Suprapubic skin (tissue), 4 donors: ENCODE measurements around the gene DSCAML1. TPM values are rescaled to one million over a fixed set of nuclear protein-coding genes. Genes with fewer than 3 reads are reported as not detected.
A peak's percentile ranks its signal among the peaks of the same experiment; 100 is the strongest.

Experiments
- DNase-seq, 2 donors: peaks; one replicate each; pipeline ENCODE4 v3.0.0-alpha.2; 2019; ENCODE audit warnings: low spot score in 2 of 2
- H3K27ac ChIP-seq: fragments of 200-600 bp; sonication (generic); one replicate; pipeline ENCODE4 v1.5.1; 2019
- H3K27me3 ChIP-seq: fragments of 200-600 bp; sonication (generic); one replicate; pipeline ENCODE4 v1.5.1; 2019
- H3K36me3 ChIP-seq: fragments of 200-600 bp; sonication (generic); one replicate; pipeline ENCODE4 v1.5.1; 2019
- H3K4me1 ChIP-seq: fragments of 200-600 bp; sonication (generic); one replicate; pipeline ENCODE4 v1.5.1; 2019
- H3K4me3 ChIP-seq: fragments of 200-600 bp; sonication (generic); one replicate; pipeline ENCODE4 v1.5.1; 2019; ENCODE audit warnings: mild to moderate bottlenecking
- H3K9me3 ChIP-seq: fragments of 200-600 bp; sonication (generic); one replicate; pipeline ENCODE4 v1.5.1; 2019
- EP300 ChIP-seq: sonication (generic); formaldehyde crosslinking; IDR thresholded peaks from one replicate; pipeline ENCODE4 v1.6.1; 2017; ENCODE audit warnings: antibody characterized with exemption
- POLR2A ChIP-seq, 2 donors: fragments of 450-650 bp; IDR thresholded peaks; one replicate each; pipeline ENCODE4 v1.6.1; 2017; ENCODE audit warnings: antibody characterized with exemption in 2 of 2, mild to moderate bottlenecking in 2 of 2, moderate library complexity in 2 of 2
- POLR2AphosphoS5 ChIP-seq, 3 donors: sonication (generic); formaldehyde crosslinking; IDR thresholded peaks; one replicate each; pipeline ENCODE4 v1.6.1; 2017; ENCODE audit warnings: antibody characterized with exemption in 3 of 3
- WGBS: methylation state at CpG from one replicate; pipeline ENCODE4 v1.1.5; 2018; 5-methylcytosine and 5-hydroxymethylcytosine counted together
- total RNA-seq, 4 donors: library from RNA; depleted of rRNA; stranded (reverse); fragments of >200 nt; gene quantifications; one replicate each; pipeline ENCODE4 v1.1.0, GENCODE V29; 2016
- TF ChIP-seq, protein P1 (sequence below), 2 donors: fragments of 200-600 bp in 1 of 2; fragments of 450-650 bp in 1 of 2; sonication (generic) in 1 of 2; IDR thresholded peaks; one replicate each; pipeline ENCODE4 v1.5.1; 2016 to 2019; ENCODE audit warnings: antibody characterized with exemption in 2 of 2, mild to moderate bottlenecking in 1 of 2, moderate library complexity in 1 of 2

DSCAML1 gene
- total RNA-seq, 4 donors from 2014 or later = 0.11 to 0.24 (median 0.21) TPM; not detected in 1

DNA sequence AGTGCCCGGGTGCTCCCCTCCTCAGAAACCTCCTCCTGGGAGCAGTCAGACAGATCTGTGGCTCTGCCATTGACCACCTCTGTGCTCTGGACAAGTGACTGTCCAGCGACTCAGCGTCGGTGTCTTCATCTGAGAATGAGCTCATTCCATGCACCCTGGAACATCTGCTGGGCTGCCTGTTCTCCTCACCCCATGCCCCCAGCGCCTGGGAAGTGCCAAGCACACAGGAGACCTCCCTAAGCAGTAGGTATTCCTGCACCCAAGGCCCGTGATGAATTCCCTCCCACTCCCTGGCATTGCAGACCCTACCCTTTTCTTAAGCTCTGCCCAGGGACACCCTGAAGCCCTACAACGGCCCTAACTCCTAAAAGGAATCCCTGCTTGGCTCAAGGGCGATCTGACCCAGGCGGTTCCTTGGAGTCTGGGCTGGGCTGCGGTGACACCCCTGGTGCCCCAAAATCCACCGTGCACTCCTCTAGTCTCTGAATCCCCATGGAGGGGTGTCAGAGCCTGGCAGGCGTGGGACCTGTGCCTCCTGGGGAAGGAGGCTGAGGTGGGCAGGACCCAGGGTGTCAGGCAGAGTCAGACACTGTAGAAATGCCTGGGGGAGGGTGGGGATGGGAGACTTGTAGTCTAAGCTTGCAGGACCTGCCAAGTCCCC lies 377.4 kb downstream of the DSCAML1 start:
- DNase-seq = peak in 1 of 2 donors; percentile 54
- H3K27me3 ChIP-seq = no peaks in the 10 kb centered on the region
- no peaks in the 10 kb centered on the region for H3K4me1 ChIP-seq
- H3K4me3 ChIP-seq = no peak overlapping the region
- 72% methylated on average over 12 of the region's 12 CpGs for WGBS
- no peaks in the 10 kb centered on the region for H3K36me3 ChIP-seq
- no peak overlapping the region for H3K27ac ChIP-seq
- no peak for TF ChIP-seq POLR2AphosphoS5 (IDR thresholded peaks at IDR 0.05)
- no peak for TF ChIP-seq EP300
- TF ChIP-seq, protein P1, sequence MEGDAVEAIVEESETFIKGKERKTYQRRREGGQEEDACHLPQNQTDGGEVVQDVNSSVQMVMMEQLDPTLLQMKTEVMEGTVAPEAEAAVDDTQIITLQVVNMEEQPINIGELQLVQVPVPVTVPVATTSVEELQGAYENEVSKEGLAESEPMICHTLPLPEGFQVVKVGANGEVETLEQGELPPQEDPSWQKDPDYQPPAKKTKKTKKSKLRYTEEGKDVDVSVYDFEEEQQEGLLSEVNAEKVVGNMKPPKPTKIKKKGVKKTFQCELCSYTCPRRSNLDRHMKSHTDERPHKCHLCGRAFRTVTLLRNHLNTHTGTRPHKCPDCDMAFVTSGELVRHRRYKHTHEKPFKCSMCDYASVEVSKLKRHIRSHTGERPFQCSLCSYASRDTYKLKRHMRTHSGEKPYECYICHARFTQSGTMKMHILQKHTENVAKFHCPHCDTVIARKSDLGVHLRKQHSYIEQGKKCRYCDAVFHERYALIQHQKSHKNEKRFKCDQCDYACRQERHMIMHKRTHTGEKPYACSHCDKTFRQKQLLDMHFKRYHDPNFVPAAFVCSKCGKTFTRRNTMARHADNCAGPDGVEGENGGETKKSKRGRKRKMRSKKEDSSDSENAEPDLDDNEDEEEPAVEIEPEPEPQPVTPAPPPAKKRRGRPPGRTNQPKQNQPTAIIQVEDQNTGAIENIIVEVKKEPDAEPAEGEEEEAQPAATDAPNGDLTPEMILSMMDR (IDR thresholded peaks at IDR 0.05) = no peak
- no peak for TF ChIP-seq POLR2A (IDR thresholded peaks at IDR 0.05)
- no peaks in the 10 kb centered on the region for H3K9me3 ChIP-seq

DNA sequence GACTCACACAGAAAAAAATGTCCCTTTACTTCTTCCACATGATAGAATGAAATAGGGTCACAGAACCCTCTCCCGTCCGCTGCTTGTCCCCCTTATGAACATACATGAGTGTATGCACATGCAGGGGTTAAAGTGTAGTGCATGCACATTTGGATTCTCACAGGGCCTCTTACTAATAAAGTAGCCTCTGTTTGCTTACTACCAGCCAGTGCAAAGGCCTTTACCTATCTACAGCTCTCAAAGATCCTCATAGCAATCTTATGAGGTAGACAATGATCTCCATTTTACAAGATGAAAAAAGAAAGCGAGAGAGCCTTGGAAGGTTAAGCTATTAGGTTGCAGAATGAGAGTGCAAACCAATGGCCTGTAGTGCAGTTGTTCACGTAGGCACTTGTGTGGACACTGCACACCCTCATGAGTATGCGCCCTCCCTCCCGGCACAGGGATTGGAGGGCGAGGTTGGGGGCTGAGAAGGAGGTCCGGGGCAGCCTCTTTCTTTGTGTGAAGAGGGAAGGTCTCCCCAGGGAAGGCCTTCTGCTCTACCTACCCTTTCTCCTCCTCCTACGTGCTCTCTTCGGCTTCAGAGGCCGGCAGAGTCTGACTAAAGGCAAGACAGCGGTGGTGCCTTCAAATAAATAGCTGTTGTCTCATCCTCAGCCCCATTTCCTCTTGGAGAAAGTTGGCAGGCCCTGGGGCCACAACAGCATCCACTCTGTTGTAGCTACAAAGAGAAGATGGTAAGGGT lies 378.1 kb downstream of the DSCAML1 start:
- Histone ChIP-seq H3K27ac (no peak overlapping the region), H3K4me3 (no peak overlapping the region)
- no peak for TF ChIP-seq POLR2A (IDR thresholded peaks at IDR 0.05)
- no peak for TF ChIP-seq POLR2AphosphoS5 (IDR thresholded peaks at IDR 0.05)
- no peak for TF ChIP-seq EP300
- TF ChIP-seq, protein P1 (IDR thresholded peaks at IDR 0.05) = no peak

DNA sequence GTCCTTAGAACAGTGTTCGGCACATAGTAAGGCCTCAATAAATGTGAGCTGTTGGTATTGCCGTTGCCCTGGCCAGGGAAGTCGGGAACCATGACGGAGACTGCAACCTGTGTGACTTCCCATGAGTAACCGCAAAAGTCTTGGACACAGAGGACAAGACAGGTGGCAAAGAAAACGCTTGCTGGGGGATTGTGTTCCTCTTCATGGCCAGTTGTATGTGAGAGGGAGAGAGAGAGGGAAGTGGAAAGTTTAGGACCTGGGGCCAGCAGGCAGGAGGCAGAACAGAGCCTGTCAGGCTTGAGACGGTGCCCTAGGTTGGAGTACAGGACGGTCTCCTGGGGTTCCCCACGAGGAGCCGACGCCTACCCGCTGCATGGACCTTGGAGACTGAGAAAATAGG lies 379.2 kb downstream of the DSCAML1 start:
- WGBS = 88% methylated on average over 12 of the region's 12 CpGs
- no peaks in the 10 kb centered on the region for H3K4me1 ChIP-seq
- peaks cover 5% of the 10 kb centered on the region for H3K36me3 ChIP-seq
- H3K27ac ChIP-seq = no peak overlapping the region
- H3K4me3 ChIP-seq = no peak overlapping the region
- no peaks in the 10 kb centered on the region for H3K27me3 ChIP-seq
- DNase-seq = peak in 1 of 2 donors; percentile 44
- no peaks in the 10 kb centered on the region for H3K9me3 ChIP-seq
- TF ChIP-seq EP300 (no peak), POLR2AphosphoS5 (IDR thresholded peaks at IDR 0.05) (no peak), POLR2A (IDR thresholded peaks at IDR 0.05) (no peak)
- TF ChIP-seq, protein P1 (IDR thresholded peaks at IDR 0.05) = no peak

More for the DNA sequence above, 378.1 kb downstream of the DSCAML1 start:
- no peaks in the 10 kb centered on the region for H3K36me3 ChIP-seq
- no peaks in the 10 kb centered on the region for H3K4me1 ChIP-seq
- no peaks in the 10 kb centered on the region for H3K27me3 ChIP-seq
- no peaks in the 10 kb centered on the region for H3K9me3 ChIP-seq
- WGBS = 92% methylated on average over 12 of the region's 12 CpGs
- DNase-seq = peak in 1 of 2 donors; percentile 52

DNA sequence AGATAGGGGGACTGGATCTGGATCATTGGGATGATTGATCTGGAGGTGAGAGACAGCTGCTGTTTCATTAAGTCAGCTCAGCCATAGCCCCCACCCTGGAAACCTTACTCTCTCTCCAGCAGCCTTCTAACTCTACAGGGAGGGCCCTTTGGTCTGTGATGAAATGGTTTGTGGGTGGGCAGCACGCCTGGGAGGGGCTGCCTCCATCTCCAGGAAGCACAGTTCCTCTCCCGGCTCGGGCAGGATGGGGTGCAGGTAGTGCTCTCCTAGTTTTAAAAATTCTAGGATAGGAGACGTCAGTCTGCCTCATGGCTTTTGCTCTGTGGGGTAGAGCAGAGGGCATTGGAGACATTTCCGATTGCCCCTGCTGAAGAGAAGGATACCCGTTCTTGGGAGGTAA lies 379.7 kb downstream of the DSCAML1 start:
- Histone ChIP-seq H3K36me3 (peaks cover 10% of the 10 kb centered on the region), H3K27me3 (no peaks in the 10 kb centered on the region), H3K9me3 (no peaks in the 10 kb centered on the region), H3K4me3 (no peak overlapping the region), H3K27ac (no peak overlapping the region), H3K4me1 (no peaks in the 10 kb centered on the region)
- TF ChIP-seq, protein P1 (IDR thresholded peaks at IDR 0.05) = no peak
- TF ChIP-seq EP300 (no peak), POLR2AphosphoS5 (IDR thresholded peaks at IDR 0.05) (no peak), POLR2A (IDR thresholded peaks at IDR 0.05) (no peak)
- peak in 1 of 2 donors; percentile 26 for DNase-seq
- 55% methylated on average over 6 of the region's 6 CpGs for WGBS

GRCh38 chr11:117415358-117415896 lies 381.6 kb downstream of the DSCAML1 start:
- TF ChIP-seq POLR2A (IDR thresholded peaks at IDR 0.05) = no peak
- no peak for TF ChIP-seq POLR2AphosphoS5 (IDR thresholded peaks at IDR 0.05)
- TF ChIP-seq, protein P1 (IDR thresholded peaks at IDR 0.05) = no peak
- TF ChIP-seq EP300 = no peak
- Histone ChIP-seq H3K4me3 (no peak overlapping the region), H3K27me3 (no peaks in the 10 kb centered on the region), H3K36me3 (peaks cover 28% of the 10 kb centered on the region), H3K9me3 (no peaks in the 10 kb centered on the region), H3K4me1 (no peaks in the 10 kb centered on the region), H3K27ac (no peak overlapping the region)
- DNase-seq = peak in 1 of 2 donors; percentile 28
- 77% methylated on average over 8 of the region's 8 CpGs for WGBS
